Dermis blood vessel endothelial cell (primary cell): Measurements from ENCODE around the gene CPSF4. TPM values are rescaled to one million over a fixed set of nuclear protein-coding genes. Genes with fewer than 3 reads are reported as not detected.
"Not testable (repeated sequence)": the region's sequence is repeated elsewhere in the genome, so short reads cannot be mapped to it uniquely, and the experiment has no call there.

Experiments
- DNase-seq: peaks from one replicate; pipeline ENCODE4 v3.0.0; 2010
- total RNA-seq: library from RNA; depleted of rRNA; stranded (reverse); fragments of >200 nt; gene quantifications from 2 replicates; pipeline ENCODE4 v1.2.3, GENCODE V29; 2014

The CPSF4 gene
- total RNA-seq, 1 donor from 2014 or later, result 24.7 TPM

DNA sequence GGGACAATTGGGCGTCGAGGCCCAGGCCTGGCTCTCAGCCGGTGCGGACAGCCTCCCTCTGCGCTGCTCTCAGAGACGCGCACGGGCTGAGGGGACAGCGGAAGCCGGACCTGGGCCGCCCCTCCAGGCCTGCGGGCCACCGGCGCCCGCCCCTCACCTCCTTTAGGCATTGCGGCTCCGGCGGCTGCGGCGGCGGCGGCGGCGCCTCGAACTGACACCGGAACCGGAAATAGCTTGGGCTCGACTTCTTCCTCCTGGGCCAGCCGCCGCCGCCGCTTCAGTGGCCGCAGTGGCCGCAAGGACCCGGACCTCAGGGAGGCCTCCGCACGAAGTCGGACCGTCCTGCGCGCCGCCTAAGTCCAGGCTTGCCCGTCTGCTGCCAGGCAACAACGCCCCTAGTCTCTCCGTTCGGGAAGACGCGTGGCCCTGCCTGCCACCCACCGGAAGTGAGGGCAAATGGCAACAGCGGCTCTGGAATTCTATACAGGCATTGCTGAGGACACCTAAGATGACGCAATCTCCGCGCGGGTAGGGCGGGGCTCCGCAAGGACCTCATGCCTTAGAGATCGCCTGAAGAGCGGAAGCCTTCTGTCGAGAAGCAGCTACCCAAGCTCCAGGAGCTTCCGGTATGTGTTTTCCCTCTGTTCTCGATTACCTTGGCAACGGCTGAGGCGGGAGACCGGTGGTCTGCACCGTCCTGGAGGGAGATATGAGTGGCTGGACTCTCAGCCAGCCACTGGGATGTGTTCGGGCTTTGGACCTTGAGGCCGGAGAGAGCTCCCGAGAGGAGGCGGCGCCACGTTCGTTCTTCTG, 30.2 kb upstream of the CPSF4 start, which contains the start of the genes BUD31 and PDAP1:
BUD31 (plus strand) TSS at position 591 of the 813 bp plus-strand sequence. CDS start 2,124 bp downstream, outside the sequence.
PDAP1 (minus strand) TSS at position 219 of the 813 bp plus-strand sequence; CDS start at position 170, 49 bp downstream.
- DNase-seq, result peak; percentile 97

DNA sequence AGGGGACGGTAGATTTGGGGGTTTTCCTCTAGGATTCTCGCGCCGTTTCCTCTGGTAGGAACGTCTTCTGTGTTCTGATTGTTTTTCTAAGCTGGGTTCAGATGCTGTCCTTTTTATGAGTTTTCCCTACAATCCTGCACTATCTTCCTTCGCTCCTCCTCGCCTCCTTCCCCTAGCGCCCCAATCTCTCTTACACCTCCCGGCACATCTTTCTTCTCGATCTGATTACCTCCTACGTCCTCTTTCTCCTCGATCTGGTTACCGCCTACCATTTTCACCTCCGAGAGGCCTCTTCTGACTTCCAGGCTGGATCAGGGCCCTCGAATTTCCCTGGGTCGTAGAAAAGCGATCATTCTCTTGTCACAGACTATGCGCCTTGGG, 29.6 kb upstream of the CPSF4 start:
- DNase-seq, result peak; percentile 29

DNA sequence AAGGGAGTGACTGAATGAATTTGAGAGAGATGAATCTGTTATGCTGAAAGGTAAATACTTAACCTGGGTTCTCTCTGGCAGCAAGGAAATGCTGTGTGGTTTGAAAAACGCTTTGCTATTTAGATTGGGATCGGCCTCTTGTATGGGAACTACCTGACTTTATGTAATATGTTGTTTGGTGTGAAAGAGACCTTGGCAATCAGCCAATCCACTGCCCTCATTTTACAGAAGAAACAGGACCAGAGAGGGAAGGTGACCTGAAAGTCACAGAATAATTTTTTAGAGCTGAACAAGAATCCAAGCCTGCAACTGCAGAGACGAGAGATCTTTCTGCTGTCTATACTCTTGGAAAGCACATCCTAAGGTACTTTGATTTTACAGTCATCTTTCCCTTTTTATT, 28.9 kb upstream of the CPSF4 start:
- DNase-seq, result peak; percentile 21

DNA sequence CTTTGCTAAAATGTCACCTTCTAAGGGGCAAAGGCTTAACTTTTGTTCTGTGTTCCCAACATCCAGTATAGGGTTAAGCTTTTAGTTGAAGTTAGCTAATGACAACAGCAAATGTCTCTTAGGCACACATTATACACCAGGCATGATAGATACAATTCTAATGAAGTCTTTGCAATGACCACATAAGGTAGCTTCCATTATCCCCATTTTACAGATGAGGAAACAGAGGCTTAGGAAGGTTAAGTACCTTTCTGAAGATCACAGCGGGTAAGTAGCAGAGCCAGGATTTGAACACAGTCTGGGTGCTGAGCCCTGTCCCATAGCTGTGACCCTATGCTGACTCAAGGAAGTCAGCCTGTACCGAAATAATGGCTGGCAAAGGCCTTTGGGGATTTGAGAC, 28.1 kb upstream of the CPSF4 start:
- DNase-seq, result no peak

DNA sequence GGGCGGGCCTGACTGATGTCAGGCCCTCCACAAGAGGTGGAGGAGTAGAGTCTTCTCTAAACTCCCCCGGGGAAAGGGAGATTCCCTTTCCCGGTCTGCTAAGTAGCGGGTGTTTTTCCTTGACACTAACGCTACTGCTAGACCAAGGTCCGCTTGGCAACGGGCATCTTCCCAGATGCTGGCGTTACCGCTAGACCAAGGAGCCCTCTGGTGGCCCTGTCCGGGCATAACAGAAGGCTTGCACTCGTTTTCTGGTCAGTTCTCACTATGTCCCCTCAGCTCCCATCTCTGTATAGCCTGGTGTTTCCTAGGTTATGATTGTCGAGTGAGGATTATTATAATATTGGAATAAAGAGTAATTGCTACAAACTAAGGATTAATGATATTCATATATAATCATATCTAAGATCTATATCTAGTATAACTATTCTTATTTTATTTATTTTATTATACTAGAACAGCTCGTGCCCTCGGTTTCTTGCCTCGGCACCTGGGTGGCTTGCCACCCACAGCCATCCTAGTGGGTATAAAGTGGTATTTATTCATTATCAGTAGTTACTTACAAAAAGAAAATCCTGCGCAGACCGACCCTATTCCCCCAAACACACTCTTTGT, 23.1 kb upstream of the CPSF4 start:
- peak; percentile 74 for DNase-seq

DNA sequence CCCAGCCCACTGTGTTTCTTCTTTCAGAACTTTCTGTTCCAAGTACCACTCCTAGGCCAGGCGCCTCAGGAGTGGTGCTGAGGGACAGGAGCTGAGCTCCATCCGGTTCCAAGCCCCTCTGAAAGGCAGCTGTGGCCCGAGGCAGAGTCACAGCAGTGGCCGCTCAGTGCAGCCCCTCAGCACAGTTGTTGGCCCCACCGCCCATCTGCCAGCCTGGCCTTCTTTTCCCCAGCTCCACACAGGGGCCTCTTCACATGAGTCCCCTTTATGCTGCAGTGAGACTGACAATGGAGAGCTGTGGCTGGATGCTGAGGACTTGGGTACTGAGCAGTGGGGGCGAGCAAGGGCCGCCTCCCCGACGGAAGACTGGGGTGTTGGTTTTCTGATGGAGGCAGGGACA, 20.5 kb upstream of the CPSF4 start:
- DNase-seq, result no peak

DNA sequence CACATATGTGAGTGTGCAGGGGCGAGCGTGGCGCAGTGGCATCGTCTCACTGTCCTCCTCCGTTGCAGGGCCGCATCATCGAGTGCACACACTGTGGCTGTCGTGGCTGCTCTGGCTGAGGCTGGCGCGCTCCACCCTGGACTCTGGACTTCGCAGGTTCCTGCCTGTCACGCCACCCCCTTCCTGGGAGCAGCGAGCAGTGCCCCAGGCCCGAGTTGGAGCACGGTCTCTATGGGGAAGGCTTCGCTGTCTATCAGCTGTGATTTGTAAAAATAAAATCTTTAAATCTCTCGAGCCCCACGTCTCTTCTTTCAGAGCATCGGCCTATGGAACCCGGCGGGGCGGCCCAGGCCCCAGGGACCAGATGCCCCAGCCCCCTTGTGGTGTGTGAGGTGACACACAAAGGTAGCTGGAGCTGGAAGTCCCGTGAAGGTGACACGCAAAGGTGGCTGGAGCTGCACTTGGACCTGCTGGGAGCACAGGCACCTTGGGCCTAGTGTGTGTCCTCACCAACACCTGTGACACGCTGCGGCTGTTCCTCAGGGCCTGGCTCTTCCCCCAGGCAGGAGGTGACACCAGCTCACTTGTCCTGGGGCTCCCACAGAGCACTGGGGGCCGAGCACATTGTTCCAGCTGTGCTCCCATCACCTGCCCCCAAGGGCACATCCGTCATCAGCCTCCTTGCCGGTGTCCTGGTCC, 19.3 kb upstream of the CPSF4 start:
- DNase-seq, result no peak

DNA sequence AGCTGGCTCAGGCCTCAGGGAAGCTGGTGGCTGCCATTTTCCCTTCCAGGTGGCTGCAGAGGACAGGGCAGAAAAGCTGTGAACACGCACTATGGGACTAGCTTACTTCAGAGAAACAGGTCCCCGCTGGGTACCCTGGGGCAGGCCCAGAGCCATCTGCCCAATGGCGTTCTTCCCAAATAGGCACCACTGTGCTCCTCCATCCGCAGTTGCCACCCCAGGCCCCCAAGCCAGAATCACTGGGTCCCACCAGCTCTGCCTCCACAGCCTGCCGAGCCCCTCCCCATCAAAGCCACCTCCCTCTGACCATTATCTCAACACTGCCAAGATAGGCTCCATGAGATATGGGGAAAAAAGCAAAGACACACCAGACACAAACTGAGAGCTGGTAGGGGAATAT, 18.5 kb upstream of the CPSF4 start:
- DNase-seq, result no peak

DNA sequence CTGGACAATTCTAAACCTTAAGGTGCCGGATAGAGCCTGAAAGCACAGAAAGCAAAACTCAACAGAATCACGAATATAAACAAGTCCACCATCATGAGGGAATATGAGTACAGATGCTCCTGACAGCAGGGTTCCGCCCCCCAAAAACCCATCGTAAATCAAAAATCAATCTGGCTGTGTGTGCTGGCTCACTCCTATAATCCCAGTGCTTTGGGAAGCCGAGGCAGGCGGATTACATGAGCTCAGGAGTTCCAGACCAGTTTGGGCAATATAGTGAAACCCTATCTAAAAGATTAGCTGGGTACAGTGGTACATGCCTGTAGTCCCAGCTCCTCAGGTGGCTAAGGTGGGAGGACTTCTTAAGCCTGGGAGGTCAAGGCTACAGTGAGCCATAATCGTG, 17.8 kb upstream of the CPSF4 start:
- no peak for DNase-seq

DNA sequence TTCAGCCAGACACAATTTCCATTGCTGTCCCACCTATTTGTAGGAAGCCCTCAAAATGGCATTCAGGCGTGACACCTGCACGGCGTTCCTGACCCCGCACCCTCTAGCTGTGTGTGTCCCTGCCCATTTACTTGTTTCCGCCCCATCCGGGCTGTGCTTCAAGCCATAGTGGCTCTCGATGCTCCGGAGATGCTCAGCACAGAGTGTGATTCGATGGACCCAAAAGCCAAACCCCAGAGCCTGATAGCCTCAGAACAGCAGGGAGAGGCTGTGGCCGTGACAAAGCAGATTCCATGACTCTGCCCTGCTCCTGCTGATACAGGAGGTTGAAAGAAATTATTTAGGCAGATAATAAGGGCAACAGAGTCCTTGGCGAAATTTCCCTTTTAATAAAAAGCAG, 16.6 kb upstream of the CPSF4 start:
- no peak for DNase-seq

DNA sequence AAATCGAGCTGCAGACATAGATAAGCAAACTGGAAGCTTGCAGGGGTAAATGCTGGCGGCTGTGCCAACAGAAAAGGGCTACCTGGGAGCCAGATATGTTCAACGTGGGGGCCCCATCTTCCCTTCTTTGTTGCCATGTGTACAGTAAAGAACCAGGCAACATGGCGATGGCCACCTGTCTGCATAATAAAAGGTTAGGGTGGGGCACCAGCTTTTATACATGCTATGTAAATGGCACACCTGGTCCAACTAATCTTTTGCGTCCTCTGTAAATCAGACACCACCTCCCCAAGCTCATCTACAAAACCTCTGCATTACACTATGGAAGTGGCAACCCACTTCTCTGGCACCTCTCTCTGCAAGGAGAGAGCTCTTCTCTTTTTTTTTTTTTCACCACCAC, 16.1 kb upstream of the CPSF4 start:
- DNase-seq, result no peak

DNA sequence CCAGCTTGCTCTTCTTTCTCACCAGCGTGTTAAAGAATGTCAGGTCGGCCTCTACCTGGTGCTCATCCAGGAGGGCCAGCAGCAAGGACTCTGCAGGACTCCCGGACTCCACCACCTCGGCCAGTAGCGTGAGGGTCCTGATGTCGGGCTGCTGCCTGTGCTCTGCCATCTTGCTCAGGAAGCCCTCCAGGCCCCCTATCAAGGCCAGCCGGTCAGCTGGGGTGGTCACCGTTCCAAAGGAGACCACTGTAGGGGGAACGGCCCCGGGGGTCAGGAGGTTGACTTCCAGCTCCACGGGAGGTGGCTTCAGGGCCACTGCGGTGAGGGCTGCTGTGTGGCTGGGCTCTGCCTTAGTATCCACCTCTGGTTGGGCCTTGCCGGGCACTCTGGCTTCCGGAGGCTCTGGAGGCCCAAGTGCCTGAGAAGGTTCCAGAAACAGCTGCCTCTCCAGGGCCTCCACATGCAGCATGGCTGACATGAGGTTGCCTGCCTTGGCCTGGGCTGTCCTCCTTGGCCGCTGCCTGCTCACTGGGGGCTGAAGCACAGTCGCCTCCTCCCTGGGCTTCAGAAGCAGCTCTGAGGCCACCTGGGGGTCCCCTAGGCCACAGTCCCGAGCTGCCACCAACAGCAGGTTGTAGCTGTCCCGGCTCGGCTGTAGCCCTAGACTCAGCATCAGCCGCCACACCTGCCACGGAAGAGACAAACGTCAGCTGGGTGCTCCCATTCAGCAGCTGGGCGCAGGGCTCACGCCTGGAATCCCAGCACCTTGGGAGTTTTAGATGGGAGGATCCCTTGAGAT, 13.6 kb upstream of the CPSF4 start:
- no peak for DNase-seq

DNA sequence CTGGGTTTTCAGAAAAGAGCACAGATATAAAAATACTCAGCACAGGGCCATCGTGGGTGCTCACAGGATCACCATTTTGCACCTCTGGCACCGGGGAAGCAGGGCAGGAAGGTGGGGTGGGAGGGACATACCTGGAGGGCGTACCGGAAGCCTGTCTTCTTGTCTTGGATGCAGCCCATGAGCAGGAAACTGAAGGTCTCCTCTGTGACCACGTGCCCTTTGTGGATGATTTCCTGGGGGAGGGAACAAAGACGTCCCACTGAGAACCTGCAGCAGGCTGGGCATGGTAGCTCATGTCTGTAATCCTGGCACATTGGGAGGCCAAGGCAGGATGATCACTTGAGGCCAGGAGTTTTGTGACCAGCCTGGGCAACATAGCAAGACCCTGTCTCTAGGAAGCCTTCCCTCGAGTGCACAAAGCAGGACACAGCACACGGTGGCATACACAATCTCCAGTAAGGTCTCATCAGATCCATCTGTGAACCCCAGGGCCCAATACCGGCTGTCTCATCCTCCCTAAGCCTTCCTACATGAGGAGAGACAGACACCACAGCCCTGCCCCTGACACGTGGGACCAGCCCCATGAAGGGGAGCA, 9.7 kb upstream of the CPSF4 start:
- no peak for DNase-seq

DNA sequence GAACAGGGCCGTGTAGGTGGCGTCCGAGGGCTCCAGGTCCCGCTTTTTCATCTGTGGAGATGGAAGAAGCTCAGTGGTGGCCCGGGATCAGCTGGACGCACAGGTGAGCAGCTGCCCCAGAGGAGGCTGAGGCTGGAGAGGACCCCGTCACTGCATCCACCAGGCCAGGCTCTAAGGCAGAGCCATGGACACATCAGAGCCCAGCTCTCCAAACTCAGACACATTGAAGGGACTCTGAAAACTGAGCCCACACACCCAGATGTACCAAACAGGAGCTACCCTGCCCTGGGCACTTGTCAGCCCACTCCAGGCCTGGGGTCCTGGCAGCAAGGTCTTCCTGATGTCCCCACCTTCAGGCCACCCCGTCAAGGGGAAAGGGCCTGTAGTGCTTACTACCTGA, 9.0 kb upstream of the CPSF4 start:
- no peak for DNase-seq

DNA sequence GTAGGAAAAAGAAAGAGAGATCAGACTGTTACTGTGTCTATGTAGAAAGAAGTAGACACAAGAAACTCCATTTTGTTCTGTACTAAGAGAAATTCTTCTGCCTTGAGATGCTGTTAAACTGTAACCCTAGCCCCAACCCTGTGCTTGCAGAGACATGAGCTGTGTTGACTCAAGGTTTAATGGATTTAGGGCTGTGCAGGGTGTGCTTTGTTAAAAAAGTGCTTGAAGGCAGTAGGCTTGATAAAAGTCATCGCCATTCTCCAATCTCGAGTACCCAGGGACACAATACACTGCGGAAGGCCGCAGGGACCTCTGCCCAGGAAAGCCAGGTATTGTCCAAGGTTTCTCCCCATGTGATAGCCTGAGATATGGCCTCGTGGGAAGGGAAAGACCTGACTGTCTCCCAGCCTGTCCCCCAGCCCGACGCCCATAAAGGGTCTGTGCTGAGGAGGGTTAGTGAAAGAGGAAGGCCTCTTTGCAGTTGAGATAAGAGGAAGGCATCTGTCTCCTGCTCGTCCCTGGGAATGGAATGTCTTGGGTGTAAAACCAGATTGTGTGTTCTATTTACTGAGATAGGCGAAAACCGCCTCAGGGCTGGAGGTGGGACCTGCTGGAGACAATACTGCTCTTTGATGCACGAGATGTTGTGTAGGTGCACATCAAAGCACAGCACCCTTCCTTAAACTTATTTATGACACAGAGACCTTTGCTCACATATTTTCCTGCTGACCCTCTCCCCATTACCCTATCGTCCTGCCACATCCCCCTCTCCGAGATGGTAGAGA, 6.8 kb upstream of the CPSF4 start:
- not testable (repeated sequence) for DNase-seq

DNA sequence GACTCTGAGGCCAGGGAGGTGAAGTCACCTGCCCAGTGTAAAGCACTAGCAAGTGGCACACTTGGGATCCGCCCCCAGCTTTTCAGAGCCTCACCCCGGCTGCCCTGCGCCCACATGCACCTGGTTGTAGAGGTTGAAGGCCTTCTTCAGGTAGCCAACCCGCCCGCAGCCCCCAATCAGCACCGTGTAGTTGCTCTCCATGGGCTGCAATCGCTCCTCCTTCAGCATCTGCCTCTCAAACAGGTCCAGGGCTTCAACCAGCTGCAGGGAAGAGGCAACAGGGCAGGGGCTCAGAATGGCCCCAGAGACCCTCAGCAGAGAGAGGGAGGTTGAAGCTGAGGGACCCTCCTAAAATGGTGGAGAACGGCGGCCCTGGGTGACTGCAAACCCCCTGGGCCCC, 5.6 kb upstream of the CPSF4 start:
- no peak for DNase-seq

DNA sequence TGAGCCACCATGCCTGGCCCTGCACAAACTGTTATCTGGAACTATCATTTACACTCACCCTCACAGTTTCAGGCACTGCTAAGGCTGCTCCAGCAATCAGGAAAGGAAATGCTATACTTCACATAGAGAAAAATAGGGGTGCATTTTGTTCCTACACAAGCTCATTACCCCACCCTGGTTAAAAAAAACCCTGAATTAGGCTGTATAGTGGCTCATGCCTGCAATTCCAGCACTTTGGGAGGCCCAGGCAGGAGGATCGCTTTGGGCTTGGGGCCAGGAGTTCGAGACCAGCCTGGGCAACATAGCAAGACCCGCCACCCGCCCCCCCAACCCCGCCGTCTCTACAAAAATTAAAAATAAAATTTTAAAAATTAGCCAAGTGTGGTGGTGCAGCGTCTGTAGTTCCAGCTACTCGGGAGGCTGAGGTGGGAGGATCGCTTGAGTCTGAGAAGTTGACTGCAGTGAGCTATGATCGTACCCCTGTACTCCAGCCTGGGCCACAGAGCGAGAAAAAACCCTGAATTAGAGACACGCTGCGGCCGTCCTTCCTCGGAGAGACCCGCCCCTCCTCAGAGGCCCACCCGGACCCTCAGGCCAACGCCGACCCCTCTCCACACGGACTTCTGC, 684 bp upstream of the CPSF4 start:
- DNase-seq, result no peak

DNA sequence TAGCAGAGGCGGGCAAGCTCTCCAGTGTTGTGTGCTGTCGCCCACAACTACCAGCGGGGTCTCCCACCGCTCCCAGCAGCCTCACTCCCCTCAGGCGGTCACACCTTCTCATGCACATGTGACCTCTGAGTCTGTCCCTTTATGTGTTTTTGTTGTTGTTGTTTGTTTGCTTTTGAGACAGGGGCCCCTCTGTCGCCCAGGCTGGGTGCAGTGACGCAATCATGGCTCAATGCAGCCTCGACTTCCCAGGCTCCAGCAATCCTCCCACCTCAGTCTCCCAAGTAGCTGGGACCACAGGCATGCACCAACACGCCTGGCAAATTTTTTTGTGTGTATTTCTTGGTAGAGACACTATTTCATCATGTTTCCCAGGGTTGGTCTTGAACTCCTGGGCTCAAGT, 1.5 kb downstream of the CPSF4 start:
- DNase-seq, result no peak

DNA sequence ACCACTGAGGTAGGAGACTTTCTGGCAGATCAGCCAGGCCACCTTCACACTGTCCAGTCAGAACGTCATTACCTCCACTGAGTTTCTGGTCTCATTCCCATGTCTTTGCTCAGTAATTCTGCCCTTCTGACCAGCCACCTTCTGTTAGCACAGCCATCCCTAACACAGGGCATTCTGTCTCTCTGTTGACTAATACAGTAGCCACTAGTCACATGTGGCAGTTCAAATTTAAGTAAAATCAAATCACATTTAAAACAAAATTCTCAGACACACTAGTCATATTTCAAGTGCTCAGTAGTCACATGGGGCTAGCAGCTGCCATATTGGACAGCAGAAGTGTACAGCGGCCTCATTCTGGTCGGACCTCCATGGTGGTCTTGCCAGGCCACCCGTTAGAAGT, 7.4 kb downstream of the CPSF4 start:
- no peak for DNase-seq

DNA sequence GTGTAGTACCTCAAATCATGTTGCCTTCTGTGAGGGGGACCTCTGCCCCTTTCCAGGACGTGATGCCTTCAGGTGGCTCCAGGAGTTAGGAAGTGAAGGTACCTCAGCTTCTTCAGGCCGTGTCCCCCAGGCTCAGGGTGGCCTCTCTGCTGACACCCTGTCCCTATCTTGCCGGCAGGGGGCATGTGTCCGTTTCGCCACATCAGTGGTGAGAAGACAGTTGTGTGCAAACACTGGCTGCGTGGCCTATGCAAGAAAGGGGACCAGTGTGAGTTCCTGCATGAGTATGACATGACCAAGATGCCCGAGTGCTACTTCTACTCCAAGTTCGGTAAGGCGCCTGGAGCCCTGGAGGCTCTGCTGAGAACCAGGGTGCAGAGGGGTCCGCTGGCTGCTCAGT, 9.2 kb downstream of the CPSF4 start:
- DNase-seq, result no peak

DNA sequence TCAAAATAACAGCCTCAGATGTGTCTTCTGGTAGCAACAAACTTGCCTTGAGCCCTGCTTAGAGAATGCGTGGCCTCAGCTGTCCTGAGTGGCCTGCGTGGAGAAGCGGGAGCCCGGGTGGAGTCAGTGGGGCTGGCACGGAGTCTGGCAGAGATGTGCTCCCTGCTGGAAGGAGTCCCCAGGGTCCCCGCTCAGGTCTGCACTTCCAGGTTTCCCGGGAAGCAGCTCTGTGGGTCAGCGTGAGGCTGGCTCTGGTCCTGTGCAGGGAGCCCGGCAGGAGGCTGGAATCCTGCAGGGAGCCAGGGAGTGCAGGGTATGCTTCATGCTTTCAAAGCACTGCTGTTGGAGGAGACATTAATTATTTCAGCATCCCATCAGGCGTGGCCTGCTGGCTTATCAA, 10.1 kb downstream of the CPSF4 start:
- no peak for DNase-seq
